HG03378 (cell line): ENCODE data around the gene NPC1L1.
A peak's percentile ranks its signal among the peaks of the same experiment; 100 is the strongest.

ENCODE experiments used
- ATAC-seq: cut with Tn5 transposase; IDR thresholded peaks from one replicate; pipeline ENCODE4 v1.9.1; 2021; ENCODE audit warnings: mild to moderate bottlenecking, moderate library complexity; ENCODE audit not compliant: unreplicated experiment

Gene NPC1L1

DNA sequence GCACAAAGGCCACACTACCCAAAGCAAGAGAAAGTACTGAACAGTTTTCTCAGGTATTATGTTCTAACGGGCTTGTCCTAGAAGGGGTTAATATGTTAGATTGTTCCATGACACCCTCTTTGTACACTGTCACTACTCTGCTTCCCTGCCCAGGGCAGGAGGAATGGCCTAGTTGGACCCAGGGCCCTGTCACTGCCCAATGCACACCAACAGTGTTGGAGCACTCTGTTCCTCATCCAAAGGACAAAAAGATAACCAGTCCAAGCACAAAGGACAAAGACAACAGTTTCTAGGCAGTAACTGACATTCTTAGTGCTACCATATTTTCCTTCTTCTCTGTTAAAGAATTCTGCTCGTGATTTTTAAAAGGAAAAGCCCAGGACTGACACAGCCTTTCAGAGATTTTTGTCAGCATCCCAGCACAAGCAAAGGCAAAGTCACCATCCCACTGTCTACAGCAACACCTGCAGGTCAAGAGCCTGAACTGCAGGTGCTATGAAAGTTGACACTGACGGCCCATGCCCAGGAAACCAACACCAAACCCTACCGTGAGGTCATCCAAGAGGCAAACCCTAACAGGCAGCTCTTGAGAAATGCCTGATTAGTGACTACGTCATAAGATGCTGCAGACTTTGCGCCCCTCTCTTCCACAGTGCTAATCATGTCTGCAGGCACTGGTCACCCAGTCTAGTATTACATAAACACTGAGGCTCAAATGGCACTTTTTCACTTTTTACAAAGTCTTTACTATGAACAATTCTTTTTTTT is 63.9 kb downstream of the NPC1L1 start:
- peak; percentile 68 for ATAC-seq

DNA sequence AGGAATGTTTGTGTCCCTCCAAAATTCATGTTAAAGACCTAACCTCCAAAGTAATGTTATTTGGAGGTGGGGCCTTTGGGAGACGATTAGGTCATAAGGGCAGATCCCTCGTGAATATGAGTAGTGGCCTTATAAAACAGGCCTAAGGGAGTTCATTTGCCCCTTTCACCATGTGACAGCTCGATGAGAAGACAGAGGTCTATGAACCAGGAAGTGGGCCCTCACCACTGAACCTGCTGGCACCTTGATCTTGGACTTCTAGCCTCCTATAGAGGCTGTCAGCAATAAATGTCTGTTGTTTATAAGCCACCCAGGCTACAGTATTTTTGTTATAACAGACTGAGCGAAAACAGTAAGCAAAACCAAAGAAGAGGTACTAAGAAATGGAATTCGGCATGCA is 64.8 kb downstream of the NPC1L1 start:
- ATAC-seq, result no peak

DNA sequence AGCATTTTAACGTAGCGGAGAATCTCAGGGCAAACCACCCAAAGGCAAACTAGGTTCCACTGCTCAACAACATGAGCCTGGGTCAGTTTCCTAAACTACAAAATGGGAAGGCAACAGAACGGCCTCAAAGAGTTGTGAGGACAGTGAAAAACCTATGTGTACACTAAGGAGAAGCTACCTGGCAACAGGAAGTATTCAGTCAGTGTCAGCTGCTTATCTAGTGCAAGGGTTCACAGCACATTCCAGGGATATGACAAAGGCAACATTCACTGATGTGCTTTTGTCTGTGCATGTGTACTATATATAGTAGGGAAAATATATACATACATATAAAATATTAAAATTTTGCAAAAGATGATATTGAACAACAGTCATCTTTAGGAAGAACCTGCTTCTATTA is 67.8 kb downstream of the NPC1L1 start:
- no peak for ATAC-seq

- ATAC-seq, result no peak
Observed at GRCh38 chr7:44472843-44473242, 68.3 kb downstream of the NPC1L1 start.

DNA sequence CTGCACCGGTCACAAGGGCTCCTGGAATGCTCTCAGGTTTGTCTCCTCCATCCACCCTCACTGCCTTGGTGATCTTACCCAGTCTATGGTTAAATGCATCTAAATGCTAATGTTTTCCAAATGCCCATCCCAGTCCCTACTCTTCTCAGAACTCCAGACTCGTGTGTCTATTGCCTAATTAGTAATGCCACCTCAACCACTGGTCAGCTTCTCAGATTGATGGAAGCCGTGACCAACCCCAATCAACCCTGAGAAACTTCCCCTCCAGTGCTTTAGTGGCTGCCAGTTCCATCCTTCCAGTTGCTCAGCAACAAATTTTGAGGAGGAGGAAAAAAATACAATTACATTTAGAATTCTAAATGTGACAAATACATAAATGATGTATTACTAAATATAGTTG is 69.3 kb downstream of the NPC1L1 start:
- ATAC-seq, result no peak

DNA sequence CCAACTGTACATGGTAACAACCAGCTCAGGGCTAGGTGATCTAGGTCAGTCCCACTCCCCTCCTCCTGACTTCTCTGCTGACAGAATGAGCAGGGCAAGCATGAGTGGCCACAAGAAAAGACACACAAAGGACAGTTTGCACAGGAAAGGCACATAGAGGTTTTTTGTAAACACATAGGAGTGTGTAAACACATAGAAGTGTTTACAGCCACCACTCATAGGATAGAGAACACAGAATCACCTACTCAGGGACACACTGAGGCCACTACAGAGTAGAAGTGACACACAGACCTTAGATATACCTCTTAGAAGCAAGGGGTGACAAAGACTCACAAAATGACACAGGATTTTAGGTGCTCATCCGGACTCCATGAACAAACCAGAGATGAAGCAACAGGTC is 69.7 kb downstream of the NPC1L1 start:
- no peak for ATAC-seq

- no peak for ATAC-seq
Observed at GRCh38 chr7:44470628-44471245, 70.4 kb downstream of the NPC1L1 start.

DNA sequence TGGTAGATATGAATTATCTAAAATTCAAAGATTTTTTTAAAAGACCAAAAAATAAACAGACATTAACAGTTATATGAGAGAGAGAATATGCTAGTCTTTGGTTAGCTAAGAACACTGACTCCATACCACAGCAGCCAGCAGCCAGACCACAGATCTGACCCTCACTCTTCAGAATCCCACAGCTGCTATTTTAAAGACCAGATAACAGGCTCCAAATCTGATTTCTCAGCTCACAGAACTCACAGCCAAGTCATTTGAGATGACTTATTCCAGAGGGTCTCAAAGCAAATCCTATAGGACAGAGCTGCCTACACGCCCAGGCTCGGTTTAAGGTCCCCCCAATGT is 71.0 kb downstream of the NPC1L1 start:
- no peak for ATAC-seq

DNA sequence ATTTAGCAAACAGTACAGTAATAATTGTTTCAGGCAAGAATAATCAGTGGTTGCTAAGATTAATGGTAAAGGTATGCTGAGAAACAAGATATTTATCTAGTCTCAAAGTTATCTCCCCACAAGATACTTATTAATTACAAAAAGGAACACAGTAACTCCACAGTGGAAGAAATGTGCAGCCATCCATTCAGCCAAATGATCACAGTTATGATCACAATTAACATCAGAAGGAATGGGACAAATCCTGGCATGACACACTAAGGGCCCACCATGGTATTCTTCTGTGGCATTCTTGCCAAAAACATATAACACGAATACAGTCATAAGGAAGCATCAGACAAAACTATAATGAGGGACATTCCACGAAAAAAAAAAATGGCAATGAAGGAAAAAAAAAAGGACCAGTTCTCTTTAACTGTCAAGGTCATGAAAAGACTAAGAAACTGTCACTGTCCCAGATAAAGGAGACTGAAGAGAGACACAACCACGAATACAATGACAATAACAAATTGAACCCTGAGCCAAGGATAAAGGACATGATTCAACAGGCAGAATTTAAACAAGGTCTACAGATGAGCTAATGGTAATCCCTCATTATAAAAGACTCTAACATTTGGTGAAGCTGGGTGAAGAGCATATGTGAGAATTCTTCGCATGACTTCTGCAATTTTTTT is 71.5 kb downstream of the NPC1L1 start:
- no peak for ATAC-seq

- no peak for ATAC-seq
Observed at GRCh38 chr7:44467217-44467548, 73.9 kb downstream of the NPC1L1 start.

- no peak for ATAC-seq
Observed at GRCh38 chr7:44466300-44467216, 74.6 kb downstream of the NPC1L1 start.

GRCh38 chr7:44465490-44465889 is 75.6 kb downstream of the NPC1L1 start:
- ATAC-seq, result no peak

GRCh38 chr7:44463169-44463808 is 77.8 kb downstream of the NPC1L1 start:
- ATAC-seq, result no peak
